Activated CD4-positive, alpha-beta T cell treated with anti-CD3 and anti-CD28 coated beads for 36 hours (primary cell): ENCODE results near the gene ARPP19. TPM values are rescaled to one million over a fixed set of nuclear protein-coding genes. Genes with fewer than 3 reads are reported as not detected.

Experiments
- ATAC-seq: fragments of 200-7000 bp; cut with Tn5 transposase; one replicate; pipeline ENCODE4 v1.10.0; 2021; ENCODE audit warnings: mild to moderate bottlenecking, moderate library complexity
- CTCF ChIA-PET: fragments of 350-600 bp; sonication (Branson Sonifier 250); formaldehyde crosslinking; loops from one replicate; lab custom pipeline; 2021; ENCODE audit warnings: antibody characterized with exemption; lab: Charles Lee
- POLR2A ChIA-PET: fragments of 350-600 bp; sonication (Branson Sonifier 250); formaldehyde crosslinking; loops from one replicate; lab custom pipeline; 2021; ENCODE audit warnings: antibody characterized with exemption, inconsistent platforms; lab: Charles Lee
- DNase-seq: peaks from one replicate; pipeline ENCODE4 v3.0.0-alpha.2; 2020
- H3K27ac Mint-ChIP-seq: one replicate; pipeline ENCODE4 v1.8.0; 2021; ENCODE audit warnings: mixed read lengths
- H3K27me3 Mint-ChIP-seq: one replicate; pipeline ENCODE4 v1.8.0; 2021; ENCODE audit warnings: mixed read lengths
- H3K36me3 Mint-ChIP-seq: one replicate; pipeline ENCODE4 v1.8.0; 2021; ENCODE audit warnings: low read depth, mixed read lengths
- H3K4me1 Mint-ChIP-seq: one replicate; pipeline ENCODE4 v1.8.0; 2021; ENCODE audit warnings: mixed read lengths
- H3K4me3 Mint-ChIP-seq: one replicate; pipeline ENCODE4 v1.8.0; 2021; ENCODE audit warnings: mild to moderate bottlenecking, moderate library complexity, mixed read lengths
- H3K9me3 Mint-ChIP-seq: one replicate; pipeline ENCODE4 v1.8.0; 2021; ENCODE audit warnings: low read depth, mixed read lengths
- intact Hi-C, 2 experiments: fragments of 100-400 bp; cut with DNase I in 1 of 2; cut with micrococcal nuclease in 1 of 2; formaldehyde crosslinking; loops; one replicate each; pipeline versions ENCODE4 v1.14.2 to v1.15.1; 2022 to 2024; cut with DNase I, micrococcal nuclease
- total RNA-seq, 2 experiments: library from RNA; stranded (reverse); gene quantifications; one replicate each; pipeline ENCODE4 v1.2.3, GENCODE V29; 2021

ARPP19 gene
- total RNA-seq, 2 experiments from 2014 or later = 141 to 185 TPM

DNA sequence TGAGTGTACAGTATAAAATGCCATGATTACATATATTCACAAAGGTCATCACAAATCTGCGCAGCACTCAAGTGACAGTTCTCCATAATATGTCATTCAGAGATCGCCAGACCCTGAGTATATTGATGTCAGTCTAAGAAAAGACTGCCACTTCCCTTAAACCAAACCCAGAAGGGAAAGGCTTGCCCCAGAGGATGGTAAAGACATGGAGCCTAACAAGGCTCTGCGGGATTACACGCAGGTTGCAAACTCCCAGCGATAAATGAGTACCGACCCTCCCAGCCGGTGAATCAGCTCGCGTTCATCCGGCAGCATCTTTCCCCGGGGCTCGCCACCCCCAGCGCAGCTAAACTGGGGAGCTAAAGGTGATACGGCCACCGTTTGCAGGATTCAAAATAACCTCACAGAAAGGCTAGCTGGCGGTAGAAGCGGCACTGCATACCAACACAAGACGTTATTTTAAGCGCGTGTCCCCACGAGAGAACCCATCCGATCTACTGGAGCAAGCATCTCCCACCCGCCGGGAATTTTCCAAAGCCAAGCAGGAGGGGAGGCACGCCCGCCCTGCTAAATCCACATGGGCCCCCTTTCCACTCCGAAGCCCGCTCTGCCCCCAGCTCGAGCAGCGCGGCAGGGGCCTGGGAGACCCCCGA is 40.8 kb downstream of the ARPP19 start:
- CTCF ChIA-PET = interaction anchor here (0.8 to 1.7 kb wide), 8 partner anchors 10 to 271 kb away, joined by 3 to 5 read pairs (median 3); partner anchors contain the start of gene ARPP19

DNA sequence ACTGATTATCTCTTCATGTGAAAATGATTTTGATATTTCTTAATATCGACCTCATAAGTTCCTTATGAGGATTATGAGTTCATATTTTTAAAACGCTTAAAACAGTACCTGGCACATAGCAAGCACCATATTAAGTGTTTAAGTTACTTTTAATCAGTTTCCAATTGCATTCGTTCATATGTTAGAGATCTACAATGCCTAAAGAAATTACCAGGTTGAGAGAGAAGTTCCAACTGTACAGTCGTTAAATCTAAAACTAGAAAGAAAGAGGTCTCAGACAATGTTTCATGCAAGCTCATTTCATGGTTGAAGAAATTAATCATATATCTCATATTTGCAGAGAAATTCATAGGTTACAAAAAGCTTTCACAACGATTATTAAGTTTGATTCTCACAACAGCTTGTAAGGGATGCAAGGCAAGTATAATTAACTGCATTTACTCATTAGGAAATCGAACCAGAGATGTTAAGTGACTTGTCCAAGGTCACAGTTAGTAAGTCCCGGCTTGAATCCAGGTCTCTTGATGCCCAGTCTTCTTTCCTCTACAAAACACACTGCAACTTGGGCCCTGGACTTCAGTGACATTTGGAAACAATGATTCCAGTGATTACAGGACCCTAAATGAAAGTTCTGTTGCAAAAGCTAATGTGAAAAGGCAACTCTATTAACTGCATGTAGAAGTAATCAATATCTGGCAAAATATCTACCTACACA is 41.5 kb downstream of the ARPP19 start:
- Mint-ChIP-seq H3K9me3 (no peaks in the 10 kb centered on the region), H3K27me3 (peaks cover 9% of the 10 kb centered on the region), H3K4me3 (peak overlapping the region; percentile 91), H3K36me3 (no peaks in the 10 kb centered on the region), H3K27ac (no peak overlapping the region), H3K4me1 (peaks cover 29% of the 10 kb centered on the region)
- ATAC-seq (no peak), DNase-seq (no peak)
- intact Hi-C loops = loop anchor here (2.0 to 5.0 kb wide), 2 partner anchors 21 to 45 kb away; no protein-coding TSS in a partner anchor
- ChIA-PET CTCF (interaction anchor here (0.8 to 1.7 kb wide), 6 partner anchors 9 to 270 kb away, joined by 3 to 5 read pairs (median 3); no protein-coding TSS in a partner anchor), POLR2A (interaction anchor here (1.1 kb wide), 1 partner anchor 23 kb away, joined by 3 read pairs; no protein-coding TSS in a partner anchor)

More for the DNA sequence above, 40.8 kb downstream of the ARPP19 start:
- peaks cover 10% of the 10 kb centered on the region for H3K27me3 Mint-ChIP-seq
- H3K9me3 Mint-ChIP-seq = no peaks in the 10 kb centered on the region
- H3K36me3 Mint-ChIP-seq = no peaks in the 10 kb centered on the region
- peak overlapping the region; percentile 91 for H3K4me3 Mint-ChIP-seq
- peak; percentile 16 for ATAC-seq
- peak; percentile 70 for DNase-seq
- intact Hi-C loops = loop anchor here (1.0 to 5.0 kb wide), 4 partner anchors 21 to 151 kb away; partner anchors contain the start of gene ATOSA (in 1 of the 2)
- peak overlapping the region; percentile 92 for H3K27ac Mint-ChIP-seq
- H3K4me1 Mint-ChIP-seq = peaks cover 28% of the 10 kb centered on the region
- POLR2A ChIA-PET = interaction anchor here (0.6 to 1.2 kb wide), 3 partner anchors 24 to 41 kb away, joined by 3 to 5 read pairs (median 4); partner anchors contain the start of gene ARPP19

DNA sequence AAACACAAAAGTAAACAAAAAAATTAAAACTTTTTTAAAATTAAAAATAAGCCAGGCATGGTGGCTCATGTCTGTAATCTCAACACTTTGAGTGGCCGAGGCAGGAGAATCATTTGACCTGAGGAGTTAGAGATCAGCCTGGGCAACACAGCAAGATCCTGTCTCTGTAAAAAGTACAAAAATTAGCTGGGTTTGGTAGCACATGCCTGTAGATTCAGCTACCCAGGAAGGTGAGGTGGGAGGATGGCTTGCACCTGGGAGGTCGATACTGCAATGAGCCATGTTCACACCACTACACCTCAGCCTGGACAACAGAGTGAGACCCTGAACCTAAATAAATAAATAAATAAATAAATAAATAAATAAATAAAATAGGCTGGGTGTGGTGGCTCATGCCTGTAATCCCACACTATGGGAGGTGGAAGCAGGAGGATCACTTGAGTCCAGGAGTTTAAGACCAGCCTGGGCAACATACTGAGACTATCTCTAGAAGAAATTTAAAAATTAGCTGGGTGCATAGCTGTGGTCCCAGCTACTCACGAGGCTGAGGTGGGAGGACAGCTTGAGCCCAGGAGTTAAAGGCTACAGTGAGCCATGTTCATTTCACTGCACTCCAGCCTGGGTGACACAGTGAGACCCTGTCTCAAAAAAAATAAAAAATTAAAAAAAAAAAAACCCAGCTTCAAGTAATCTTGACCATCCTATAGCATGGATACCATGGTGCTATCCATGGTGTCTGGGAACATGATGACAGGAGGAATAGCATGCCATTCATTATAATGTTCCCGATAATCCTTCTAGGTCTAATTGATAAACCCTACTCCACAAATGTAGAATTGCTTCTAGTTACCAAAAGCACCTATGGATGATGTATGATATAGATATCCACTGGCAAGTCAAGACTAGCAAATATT is 44.4 kb downstream of the ARPP19 start:
- Mint-ChIP-seq H3K4me1 (peaks cover 30% of the 10 kb centered on the region), H3K36me3 (no peaks in the 10 kb centered on the region)

GRCh38 chr15:52523647-52524046 is 45.2 kb downstream of the ARPP19 start:
- peaks cover 34% of the 10 kb centered on the region for H3K4me1 Mint-ChIP-seq
- no peak for ATAC-seq
- no peak overlapping the region for H3K4me3 Mint-ChIP-seq
- CTCF ChIA-PET = interaction anchor here (0.6 to 1.6 kb wide), 5 partner anchors 9 to 99 kb away, joined by 3 to 5 read pairs (median 4); no protein-coding TSS in a partner anchor
- POLR2A ChIA-PET = no interaction called here
- DNase-seq = no peak
- H3K27ac Mint-ChIP-seq = no peak overlapping the region
- no peaks in the 10 kb centered on the region for H3K36me3 Mint-ChIP-seq
- no peaks in the 10 kb centered on the region for H3K27me3 Mint-ChIP-seq
- intact Hi-C loops = no loop called here
- no peaks in the 10 kb centered on the region for H3K9me3 Mint-ChIP-seq

More for the DNA sequence above, 44.4 kb downstream of the ARPP19 start:
- ChIA-PET CTCF (interaction anchor here (0.6 to 1.6 kb wide), 10 partner anchors 10 to 100 kb away, joined by 3 to 5 read pairs (median 3); no protein-coding TSS in a partner anchor), POLR2A (interaction anchor here (0.5 kb wide), 1 partner anchor 266 kb away, joined by 3 read pairs; no protein-coding TSS in a partner anchor)
- H3K4me3 Mint-ChIP-seq = no peak overlapping the region
- ATAC-seq = no peak
- DNase-seq = no peak
- H3K9me3 Mint-ChIP-seq = no peaks in the 10 kb centered on the region
- H3K27me3 Mint-ChIP-seq = no peaks in the 10 kb centered on the region
- intact Hi-C loops = loop anchor here in 1 of 2 experiments (5.0 kb wide), 1 partner anchor 42 kb away; no protein-coding TSS in a partner anchor
- no peak overlapping the region for H3K27ac Mint-ChIP-seq

- DNase-seq (no peak), ATAC-seq (no peak)
- ChIA-PET CTCF (interaction anchor here (1.6 kb wide), 1 partner anchor 9 kb away, joined by 5 read pairs; no protein-coding TSS in a partner anchor), POLR2A (interaction anchor here (0.6 kb wide), 1 partner anchor 9 kb away, joined by 8 read pairs; no protein-coding TSS in a partner anchor)
- no peak overlapping the region for H3K27ac Mint-ChIP-seq
- H3K4me1 Mint-ChIP-seq = peaks cover 38% of the 10 kb centered on the region
- intact Hi-C loops = no loop called here
- H3K4me3 Mint-ChIP-seq = no peak overlapping the region
- H3K36me3 Mint-ChIP-seq = no peaks in the 10 kb centered on the region
- no peaks in the 10 kb centered on the region for H3K27me3 Mint-ChIP-seq
- no peaks in the 10 kb centered on the region for H3K9me3 Mint-ChIP-seq
Observed at GRCh38 chr15:52523192-52523591, 45.6 kb downstream of the ARPP19 start.

GRCh38 chr15:52521682-52522081 is 47.1 kb downstream of the ARPP19 start:
- Mint-ChIP-seq H3K36me3 (no peaks in the 10 kb centered on the region), H3K4me1 (peaks cover 24% of the 10 kb centered on the region), H3K27me3 (no peaks in the 10 kb centered on the region), H3K9me3 (no peaks in the 10 kb centered on the region), H3K4me3 (no peak overlapping the region), H3K27ac (no peak overlapping the region)
- no peak for DNase-seq
- CTCF ChIA-PET = no interaction called here
- no peak for ATAC-seq
- POLR2A ChIA-PET = no interaction called here
- intact Hi-C loops = no loop called here

- DNase-seq = no peak
- ChIA-PET CTCF (interaction anchor here (0.7 to 0.8 kb wide), 2 partner anchors 14 to 22 kb away, joined by 3 read pairs; no protein-coding TSS in a partner anchor), POLR2A (no interaction called here)
- Mint-ChIP-seq H3K4me1 (peaks cover 23% of the 10 kb centered on the region), H3K27me3 (no peaks in the 10 kb centered on the region), H3K27ac (no peak overlapping the region), H3K36me3 (no peaks in the 10 kb centered on the region), H3K4me3 (no peak overlapping the region), H3K9me3 (no peaks in the 10 kb centered on the region)
- no peak for ATAC-seq
- intact Hi-C loops = no loop called here
Observed at GRCh38 chr15:52520421-52520820, 48.4 kb downstream of the ARPP19 start.

DNA sequence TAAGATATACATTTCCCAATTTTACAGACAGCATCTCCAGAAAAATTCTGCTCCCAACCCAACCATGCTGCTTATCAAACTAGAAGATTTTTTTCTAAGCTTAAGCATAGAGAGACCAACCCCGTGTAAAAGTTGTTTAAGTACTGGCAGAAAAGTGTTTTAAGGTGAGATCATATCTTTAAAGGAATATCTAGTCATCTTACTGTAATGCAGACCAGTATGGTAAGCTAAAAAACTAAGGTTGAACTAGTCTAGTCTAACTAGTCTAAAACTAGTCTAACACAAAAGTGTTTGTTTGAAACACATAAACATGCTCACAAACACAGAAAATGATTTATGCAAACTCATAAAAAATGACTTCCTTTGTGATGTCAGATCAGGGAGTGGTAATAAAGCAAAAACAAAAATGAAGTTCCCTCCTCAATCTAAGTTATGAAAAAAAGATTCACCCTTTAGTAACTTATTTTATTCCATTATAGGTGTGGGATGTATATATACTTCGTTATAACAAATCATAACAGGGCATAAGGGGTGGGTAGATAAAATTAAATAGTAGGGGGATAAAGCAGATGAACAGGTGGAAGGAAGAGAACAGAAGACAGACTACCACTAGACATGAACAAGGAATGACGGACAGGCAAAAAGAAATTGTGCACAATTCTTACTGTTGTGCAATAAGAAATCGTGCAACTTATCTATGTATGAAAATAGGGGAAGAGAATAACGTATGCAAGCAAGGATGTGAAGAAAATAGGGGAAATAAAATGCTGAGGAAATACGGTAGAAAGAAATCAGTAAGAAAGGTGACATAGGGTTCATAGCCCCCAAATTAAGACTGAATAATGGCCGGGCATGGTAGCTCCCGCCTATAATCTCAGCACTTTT is 50.1 kb downstream of the ARPP19 start:
- intact Hi-C loops = no loop called here
- peaks cover 23% of the 10 kb centered on the region for H3K4me1 Mint-ChIP-seq
- ATAC-seq = no peak
- H3K36me3 Mint-ChIP-seq = no peaks in the 10 kb centered on the region
- ChIA-PET CTCF (interaction anchor here (1.0 to 1.4 kb wide), 2 partner anchors 8 to 263 kb away, joined by 4 to 5 read pairs; no protein-coding TSS in a partner anchor), POLR2A (no interaction called here)
- no peak for DNase-seq
- H3K27me3 Mint-ChIP-seq = no peaks in the 10 kb centered on the region
- H3K4me3 Mint-ChIP-seq = no peak overlapping the region
- no peak overlapping the region for H3K27ac Mint-ChIP-seq
- no peaks in the 10 kb centered on the region for H3K9me3 Mint-ChIP-seq

- Mint-ChIP-seq H3K36me3 (no peaks in the 10 kb centered on the region), H3K27me3 (no peaks in the 10 kb centered on the region), H3K4me1 (peaks cover 13% of the 10 kb centered on the region), H3K9me3 (no peaks in the 10 kb centered on the region), H3K4me3 (no peak overlapping the region), H3K27ac (no peak overlapping the region)
- no peak for DNase-seq
- no peak for ATAC-seq
- intact Hi-C loops = no loop called here
- ChIA-PET POLR2A (no interaction called here), CTCF (no interaction called here)
Observed at GRCh38 chr15:52517014-52517413, 51.8 kb downstream of the ARPP19 start.

DNA sequence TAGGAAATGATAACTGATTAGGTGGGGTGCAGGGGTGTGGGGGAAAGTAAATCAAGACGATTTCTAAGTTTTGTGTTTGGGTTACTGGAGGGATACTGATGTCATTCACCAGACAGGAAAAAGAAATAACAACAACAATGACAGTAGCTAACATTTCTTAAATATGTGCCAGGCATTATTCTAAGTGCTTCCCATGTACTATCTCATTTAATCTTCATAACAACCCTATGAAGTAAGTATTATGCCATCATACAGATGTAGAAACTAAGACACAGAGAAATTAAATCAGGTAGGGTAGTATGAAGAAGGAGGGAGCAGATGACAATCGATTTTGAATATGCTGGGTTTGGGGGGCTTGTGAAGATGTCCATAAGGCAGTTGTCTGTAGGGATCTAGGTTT is 53.5 kb downstream of the ARPP19 start:
- ATAC-seq (no peak), DNase-seq (no peak)
- no peak overlapping the region for H3K4me3 Mint-ChIP-seq
- H3K27ac Mint-ChIP-seq = no peak overlapping the region
- ChIA-PET CTCF (interaction anchor here (1.8 kb wide), 1 partner anchor 9 kb away, joined by 5 read pairs; no protein-coding TSS in a partner anchor), POLR2A (no interaction called here)
- H3K9me3 Mint-ChIP-seq = no peaks in the 10 kb centered on the region
- H3K36me3 Mint-ChIP-seq = no peaks in the 10 kb centered on the region
- intact Hi-C loops = no loop called here
- H3K4me1 Mint-ChIP-seq = peaks cover 16% of the 10 kb centered on the region
- no peaks in the 10 kb centered on the region for H3K27me3 Mint-ChIP-seq
